ENCODE results near the gene NELL1. TPM values are rescaled to one million over a fixed set of nuclear protein-coding genes. Genes with fewer than 3 reads are reported as not detected.

NELL1 gene
- total RNA-seq, 6 experiments from 2014 or later: not detected

DNA sequence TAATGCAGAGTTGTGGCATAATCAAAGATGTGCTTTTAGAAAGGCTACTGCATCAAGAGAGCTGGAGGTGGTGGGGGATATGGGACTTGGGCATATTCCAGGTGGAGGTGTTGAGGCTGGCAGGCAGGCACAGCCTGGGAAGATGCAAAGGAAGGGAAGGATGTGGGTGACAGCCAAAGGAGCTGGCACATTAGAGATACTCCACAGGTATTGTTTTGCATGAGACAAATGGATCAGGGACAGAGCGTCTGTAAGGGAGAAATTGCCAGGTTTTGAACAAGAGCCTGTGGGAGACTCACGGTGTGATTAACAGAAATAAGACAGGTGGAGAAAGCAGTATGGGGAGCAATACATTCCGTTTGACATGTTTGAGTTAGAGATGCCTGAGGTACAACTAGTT is 263.7 kb downstream of the NELL1 start:
- no peak overlapping the region for H3K27ac ChIP-seq
- no peaks in the 10 kb centered on the region for H3K36me3 ChIP-seq
- no peak for ATAC-seq
- no peak for TF ChIP-seq POLR2A (IDR thresholded peaks at IDR 0.05)
- TF ChIP-seq, protein P1, sequence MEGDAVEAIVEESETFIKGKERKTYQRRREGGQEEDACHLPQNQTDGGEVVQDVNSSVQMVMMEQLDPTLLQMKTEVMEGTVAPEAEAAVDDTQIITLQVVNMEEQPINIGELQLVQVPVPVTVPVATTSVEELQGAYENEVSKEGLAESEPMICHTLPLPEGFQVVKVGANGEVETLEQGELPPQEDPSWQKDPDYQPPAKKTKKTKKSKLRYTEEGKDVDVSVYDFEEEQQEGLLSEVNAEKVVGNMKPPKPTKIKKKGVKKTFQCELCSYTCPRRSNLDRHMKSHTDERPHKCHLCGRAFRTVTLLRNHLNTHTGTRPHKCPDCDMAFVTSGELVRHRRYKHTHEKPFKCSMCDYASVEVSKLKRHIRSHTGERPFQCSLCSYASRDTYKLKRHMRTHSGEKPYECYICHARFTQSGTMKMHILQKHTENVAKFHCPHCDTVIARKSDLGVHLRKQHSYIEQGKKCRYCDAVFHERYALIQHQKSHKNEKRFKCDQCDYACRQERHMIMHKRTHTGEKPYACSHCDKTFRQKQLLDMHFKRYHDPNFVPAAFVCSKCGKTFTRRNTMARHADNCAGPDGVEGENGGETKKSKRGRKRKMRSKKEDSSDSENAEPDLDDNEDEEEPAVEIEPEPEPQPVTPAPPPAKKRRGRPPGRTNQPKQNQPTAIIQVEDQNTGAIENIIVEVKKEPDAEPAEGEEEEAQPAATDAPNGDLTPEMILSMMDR (IDR thresholded peaks at IDR 0.05): no peak
- no peak for DNase-seq
- H3K4me1 ChIP-seq: no peaks in the 10 kb centered on the region
- WGBS (ENCODE audit: insufficient coverage, low coverage, low lambda C conversion rate, missing lambda C conversion rate): 46% methylated on average over 3 of the region's 3 CpGs
- H3K4me3 ChIP-seq: no peak overlapping the region
- no peaks in the 10 kb centered on the region for H3K27me3 ChIP-seq
- intact Hi-C loops (cut with DNase I): no loop called here
- H3K9me3 ChIP-seq: no peaks in the 10 kb centered on the region

DNA sequence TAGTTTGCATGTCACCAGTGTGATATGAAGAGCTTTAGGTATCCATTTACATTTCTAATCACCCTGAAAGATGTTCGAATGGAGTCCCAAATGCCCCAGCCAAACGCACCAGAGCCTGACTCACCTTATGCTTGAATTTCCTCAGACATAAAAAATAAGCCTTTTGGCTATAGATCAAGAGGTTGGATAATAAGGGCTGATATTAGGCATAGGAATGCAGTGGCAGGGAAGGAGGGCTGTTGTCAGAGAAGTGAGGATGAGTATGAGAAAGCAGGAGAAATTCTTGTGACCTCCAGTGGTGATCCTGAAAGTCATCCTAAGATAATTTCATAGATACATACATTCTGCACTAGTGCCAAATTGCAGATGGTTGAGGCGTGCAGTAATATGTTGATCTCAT is 264.6 kb downstream of the NELL1 start:
- TF ChIP-seq POLR2A (IDR thresholded peaks at IDR 0.05): no peak
- TF ChIP-seq, protein P1 (IDR thresholded peaks at IDR 0.05): no peak
- no peak overlapping the region for H3K27ac ChIP-seq
- no peaks in the 10 kb centered on the region for H3K4me1 ChIP-seq
- 50% methylated on average over 3 of the region's 3 CpGs for WGBS (ENCODE audit: insufficient coverage, low coverage, low lambda C conversion rate, missing lambda C conversion rate)
- intact Hi-C loops (cut with DNase I): no loop called here
- DNase-seq (no peak), ATAC-seq (no peak)
- no peak overlapping the region for H3K4me3 ChIP-seq
- H3K9me3 ChIP-seq: no peaks in the 10 kb centered on the region
- H3K36me3 ChIP-seq: no peaks in the 10 kb centered on the region
- no peaks in the 10 kb centered on the region for H3K27me3 ChIP-seq

DNA sequence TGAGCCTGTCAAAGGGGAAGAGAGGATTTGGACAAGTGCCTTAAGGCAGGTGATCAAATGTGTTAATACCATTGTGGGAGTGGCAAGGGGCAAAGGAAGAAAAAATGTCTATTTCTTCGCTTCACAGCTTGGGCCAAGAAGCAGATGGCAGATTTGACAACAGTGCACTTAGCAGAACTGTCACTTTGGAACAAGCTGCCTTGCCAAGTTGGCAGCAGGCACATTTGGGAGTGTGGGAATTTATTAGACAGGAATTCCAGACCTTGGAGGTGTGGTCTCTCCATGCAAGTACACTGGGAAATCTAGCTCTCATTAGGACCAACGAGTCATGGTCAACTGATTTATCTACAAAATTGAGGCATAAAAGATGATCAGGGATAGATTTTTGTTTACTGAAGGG is 265.1 kb downstream of the NELL1 start:
- Histone ChIP-seq H3K4me1 (no peaks in the 10 kb centered on the region), H3K36me3 (no peaks in the 10 kb centered on the region), H3K9me3 (no peaks in the 10 kb centered on the region), H3K27ac (no peak overlapping the region), H3K4me3 (no peak overlapping the region), H3K27me3 (no peaks in the 10 kb centered on the region)
- TF ChIP-seq, protein P1 (IDR thresholded peaks at IDR 0.05): no peak
- TF ChIP-seq POLR2A (IDR thresholded peaks at IDR 0.05): no peak
- intact Hi-C loops (cut with DNase I): no loop called here
- no peak for ATAC-seq
- no peak for DNase-seq
- 25% methylated on average over 2 of the region's 2 CpGs for WGBS (ENCODE audit: insufficient coverage, low coverage, low lambda C conversion rate, missing lambda C conversion rate)

DNA sequence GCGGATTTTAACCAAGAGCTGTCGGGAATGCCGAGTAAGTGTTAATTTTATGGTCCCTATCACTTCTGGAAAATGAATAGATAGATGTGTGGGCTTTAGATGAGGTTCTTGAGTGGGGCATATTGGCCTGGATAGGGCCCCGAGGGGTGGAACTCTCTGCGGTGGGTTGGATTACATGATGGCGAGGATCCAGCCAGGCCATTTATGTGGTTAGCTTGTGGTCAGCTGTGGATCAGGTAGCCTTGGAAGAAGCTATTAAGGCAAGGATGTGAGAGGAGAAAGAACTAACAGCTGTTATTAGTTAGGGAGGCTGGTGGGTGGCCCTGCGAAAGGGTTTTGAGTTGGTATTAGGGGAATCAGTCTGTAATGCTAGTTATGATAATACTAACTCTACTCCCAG is 268.4 kb downstream of the NELL1 start:
- intact Hi-C loops (cut with DNase I): no loop called here
- Histone ChIP-seq H3K27ac (no peak overlapping the region), H3K9me3 (no peaks in the 10 kb centered on the region), H3K27me3 (no peaks in the 10 kb centered on the region), H3K4me3 (no peak overlapping the region), H3K36me3 (no peaks in the 10 kb centered on the region), H3K4me1 (no peaks in the 10 kb centered on the region)
- DNase-seq: no peak
- TF ChIP-seq, protein P1 (IDR thresholded peaks at IDR 0.05): no peak
- TF ChIP-seq POLR2A (IDR thresholded peaks at IDR 0.05): no peak
- 61% methylated on average over 7 of the region's 7 CpGs for WGBS (ENCODE audit: insufficient coverage, low coverage, low lambda C conversion rate, missing lambda C conversion rate)
- no peak for ATAC-seq

DNA sequence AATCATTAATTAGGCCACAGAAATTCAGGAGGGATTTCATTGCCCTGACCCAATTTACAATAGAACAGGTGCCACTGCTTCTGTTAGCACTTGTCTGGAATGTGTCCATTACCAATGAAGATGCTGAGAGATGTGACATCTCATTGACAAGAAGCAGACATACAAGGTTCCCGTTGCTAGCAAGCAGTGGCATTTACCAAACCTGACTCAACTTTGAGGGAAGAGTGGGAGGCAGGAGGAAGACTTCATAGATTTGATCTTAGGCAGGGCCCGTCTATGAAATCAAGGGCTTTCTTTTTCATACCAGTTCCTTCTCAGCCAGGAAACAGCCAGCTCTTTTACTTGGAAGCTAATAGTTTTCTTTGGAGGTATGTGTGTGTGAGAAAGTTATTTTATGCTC is 280.2 kb downstream of the NELL1 start:
- TF ChIP-seq, protein P1 (IDR thresholded peaks at IDR 0.05): no peak
- no peak for TF ChIP-seq POLR2A (IDR thresholded peaks at IDR 0.05)
- H3K4me1 ChIP-seq: no peaks in the 10 kb centered on the region
- no peak overlapping the region for H3K27ac ChIP-seq
- no peaks in the 10 kb centered on the region for H3K9me3 ChIP-seq
- DNase-seq: no peak
- no peak for ATAC-seq
- no peaks in the 10 kb centered on the region for H3K36me3 ChIP-seq
- H3K27me3 ChIP-seq: no peaks in the 10 kb centered on the region
- WGBS (ENCODE audit: insufficient coverage, low coverage, low lambda C conversion rate, missing lambda C conversion rate): 11% methylated on average over 2 of the region's 2 CpGs
- H3K4me3 ChIP-seq: no peak overlapping the region
- intact Hi-C loops (cut with DNase I): no loop called here
